Effector memory CD8-positive, alpha-beta T cell (primary cell): ENCODE results near the gene MAP2.
"Not testable (repeated sequence)": the region's sequence is repeated elsewhere in the genome, so short reads cannot be mapped to it uniquely, and the experiment has no call there.

ENCODE experiments used
- ATAC-seq: fragments of 150-1000 bp; cut with Tn5 transposase; replicated peaks from 2 replicates; pipeline ENCODE4 v1.10.0; 2021; ENCODE audit warnings: mild to moderate bottlenecking, moderate library complexity
- DNase-seq, 3 experiments: peaks; one replicate each; pipeline ENCODE4 v3.0.0; 2021
- H3K27ac Mint-ChIP-seq, 2 donors: one replicate each; pipeline ENCODE4 v1.8.0; 2022; ENCODE audit warnings: mild to moderate bottlenecking in 2 of 2, mixed read lengths in 2 of 2, moderate library complexity in 2 of 2
- H3K27me3 Mint-ChIP-seq, 2 donors: one replicate each; pipeline ENCODE4 v1.8.0; 2022; ENCODE audit warnings: mixed read lengths in 2 of 2
- H3K36me3 Mint-ChIP-seq: one replicate; pipeline ENCODE4 v1.8.0; 2022; ENCODE audit warnings: mild to moderate bottlenecking, moderate library complexity, mixed read lengths; ENCODE audit not compliant: insufficient read depth
- H3K4me1 Mint-ChIP-seq, 2 donors: one replicate each; pipeline ENCODE4 v1.8.0; 2022; ENCODE audit warnings: low read depth in 2 of 2, mixed read lengths in 2 of 2
- H3K4me3 Mint-ChIP-seq, 2 donors: one replicate each; pipeline ENCODE4 v1.8.0; 2022; ENCODE audit warnings: mild to moderate bottlenecking in 2 of 2, mixed read lengths in 2 of 2, moderate library complexity in 2 of 2
- H3K9me3 Mint-ChIP-seq, 2 donors: one replicate each; pipeline ENCODE4 v1.8.0; 2022; ENCODE audit warnings: mixed read lengths in 2 of 2

The MAP2 gene

DNA sequence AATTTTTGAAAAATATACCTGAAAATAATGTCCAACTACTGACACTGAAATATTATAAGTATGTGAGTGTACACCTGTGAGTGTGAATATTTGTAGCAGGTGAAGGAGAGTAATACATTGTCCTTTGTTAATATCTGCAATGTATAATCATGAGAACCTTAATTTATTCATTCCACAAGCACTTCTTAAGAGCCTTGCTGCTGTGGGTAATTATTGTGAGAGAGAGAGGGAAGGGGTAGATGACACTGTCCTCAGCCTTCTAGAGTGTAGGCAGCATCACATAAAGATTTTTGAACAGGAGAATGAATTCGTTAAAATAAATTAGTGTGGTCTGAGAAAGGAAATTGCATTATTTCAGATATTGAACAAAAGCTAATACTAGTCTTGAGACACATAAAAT lies 157.2 kb downstream of the MAP2 start:
- H3K4me1 Mint-ChIP-seq = peaks cover 0 to 3% of the 10 kb centered on the region in 2 donors
- H3K27me3 Mint-ChIP-seq = no peaks in the 10 kb centered on the region
- no peak for ATAC-seq
- H3K4me3 Mint-ChIP-seq = no peak overlapping the region
- no peak overlapping the region for H3K27ac Mint-ChIP-seq
- no peaks in the 10 kb centered on the region for H3K36me3 Mint-ChIP-seq
- no peak for DNase-seq
- no peaks in the 10 kb centered on the region for H3K9me3 Mint-ChIP-seq

DNA sequence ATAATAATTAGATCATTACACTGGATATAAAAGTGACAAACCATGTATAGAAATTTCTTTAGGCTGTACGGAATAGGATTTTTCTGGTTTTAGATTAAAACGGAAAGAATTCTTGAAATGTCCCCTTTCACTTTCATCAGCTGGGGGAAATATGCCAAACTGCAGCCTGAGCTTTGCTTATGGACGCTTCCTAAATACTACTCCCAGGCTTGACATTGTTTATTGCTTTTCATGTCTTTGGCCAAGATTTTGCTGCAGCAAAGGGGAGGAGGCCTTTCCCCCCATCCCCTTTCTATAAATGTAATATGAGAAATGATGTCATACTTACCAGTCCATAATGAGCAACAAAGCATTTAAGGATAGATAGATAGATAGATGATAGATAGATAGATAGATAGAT lies 158.4 kb downstream of the MAP2 start:
- H3K27me3 Mint-ChIP-seq = no peaks in the 10 kb centered on the region
- H3K4me3 Mint-ChIP-seq = no peak overlapping the region
- H3K27ac Mint-ChIP-seq = no peak overlapping the region
- no peaks in the 10 kb centered on the region for H3K9me3 Mint-ChIP-seq
- no peaks in the 10 kb centered on the region for H3K36me3 Mint-ChIP-seq
- peaks cover 0 to 3% of the 10 kb centered on the region in 2 donors for H3K4me1 Mint-ChIP-seq
- no peak for ATAC-seq
- no peak for DNase-seq

DNA sequence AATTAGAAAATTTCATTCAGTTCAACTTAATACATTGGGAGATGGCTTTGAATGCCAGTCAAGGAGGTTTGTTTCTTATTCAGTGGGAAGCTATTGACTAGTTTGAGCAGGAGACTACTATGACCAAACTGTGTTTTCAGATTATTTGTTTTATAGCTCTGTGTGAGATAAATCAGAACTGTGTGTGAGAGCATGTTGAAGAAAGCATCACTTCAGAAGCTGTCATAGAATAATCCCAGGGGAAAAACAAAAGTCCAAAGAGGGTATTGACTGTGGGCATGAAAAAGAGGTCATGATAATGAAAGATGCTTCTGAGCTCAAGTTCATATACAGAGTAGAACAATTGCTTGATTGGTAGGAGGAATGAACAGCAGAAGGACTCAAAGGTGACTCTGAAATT lies 160.6 kb downstream of the MAP2 start:
- Mint-ChIP-seq H3K9me3 (no peaks in the 10 kb centered on the region), H3K4me1 (peaks cover 0 to 2% of the 10 kb centered on the region in 2 donors), H3K27ac (no peak overlapping the region), H3K27me3 (no peaks in the 10 kb centered on the region), H3K36me3 (no peaks in the 10 kb centered on the region), H3K4me3 (no peak overlapping the region)
- ATAC-seq (no peak), DNase-seq (no peak)

DNA sequence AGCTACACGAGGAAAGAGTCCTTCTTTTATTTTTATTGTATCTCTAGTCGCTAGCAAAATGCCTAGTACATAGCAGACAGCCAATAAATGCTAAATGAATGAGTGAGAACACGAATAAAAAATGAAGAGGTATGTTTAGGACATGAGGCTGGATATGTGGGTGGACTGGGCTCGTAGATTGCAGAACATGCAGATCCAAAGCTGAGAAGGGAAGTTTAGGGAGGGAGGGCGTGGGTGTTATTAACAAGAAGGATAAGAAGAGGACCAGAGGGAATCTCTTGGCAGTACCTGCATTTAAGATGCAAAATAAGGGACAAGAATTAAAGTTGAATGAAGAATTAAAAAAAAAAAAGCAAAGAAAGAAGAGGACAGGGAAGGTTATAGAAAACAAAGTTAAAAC lies 161.1 kb downstream of the MAP2 start:
- H3K27ac Mint-ChIP-seq = no peak overlapping the region

DNA sequence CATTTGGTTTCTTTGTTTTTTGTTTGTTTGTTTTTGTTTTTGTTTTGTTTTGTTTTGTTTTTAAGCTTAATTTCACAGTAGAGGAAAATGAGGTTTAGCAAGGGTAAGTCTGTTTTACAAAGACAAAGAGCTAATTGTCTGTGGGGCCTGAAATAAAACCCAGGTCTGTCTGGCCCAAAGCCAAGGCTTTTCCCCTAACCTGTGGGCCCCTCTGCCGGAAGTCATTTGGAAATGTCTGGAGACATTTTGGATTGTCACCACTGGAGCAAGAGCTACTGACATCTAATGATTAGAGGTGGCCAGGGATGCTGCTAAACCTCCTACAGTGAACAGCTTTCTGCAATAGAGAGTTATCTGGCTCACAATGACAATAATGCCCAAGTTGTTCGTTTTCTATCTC lies 167.2 kb downstream of the MAP2 start:
- no peaks in the 10 kb centered on the region for H3K36me3 Mint-ChIP-seq
- ATAC-seq (no peak), DNase-seq (no peak)
- H3K27me3 Mint-ChIP-seq = no peaks in the 10 kb centered on the region
- H3K27ac Mint-ChIP-seq = no peak overlapping the region
- H3K4me1 Mint-ChIP-seq = no peaks in the 10 kb centered on the region
- no peaks in the 10 kb centered on the region for H3K9me3 Mint-ChIP-seq
- no peak overlapping the region for H3K4me3 Mint-ChIP-seq

More for the DNA sequence above, 161.1 kb downstream of the MAP2 start:
- DNase-seq = no peak
- H3K27me3 Mint-ChIP-seq = no peaks in the 10 kb centered on the region
- H3K36me3 Mint-ChIP-seq = no peaks in the 10 kb centered on the region
- H3K4me3 Mint-ChIP-seq = no peak overlapping the region
- no peaks in the 10 kb centered on the region for H3K9me3 Mint-ChIP-seq
- ATAC-seq = no peak
- H3K4me1 Mint-ChIP-seq = no peaks in the 10 kb centered on the region

DNA sequence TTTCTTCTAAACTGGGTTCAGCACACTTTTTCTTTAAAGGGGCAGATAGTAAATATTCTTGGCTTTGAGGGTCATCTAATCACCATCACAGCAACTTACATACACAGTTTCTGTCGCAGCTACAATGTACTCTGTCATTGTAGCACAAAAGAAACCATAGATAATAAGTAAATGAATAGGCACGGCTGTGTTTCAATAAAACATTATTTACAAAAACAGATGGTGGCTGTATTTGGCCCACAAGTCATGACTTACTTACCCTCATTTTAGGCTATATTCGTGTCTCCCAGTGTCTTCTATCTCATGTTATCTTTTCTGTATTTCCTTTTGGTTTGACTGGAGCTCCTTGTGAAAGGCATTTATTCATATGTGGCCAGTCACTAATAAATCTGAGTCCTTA lies 168.3 kb downstream of the MAP2 start:
- ATAC-seq (no peak), DNase-seq (no peak)
- Mint-ChIP-seq H3K27me3 (no peaks in the 10 kb centered on the region), H3K27ac (no peak overlapping the region), H3K9me3 (no peaks in the 10 kb centered on the region), H3K4me1 (no peaks in the 10 kb centered on the region), H3K36me3 (no peaks in the 10 kb centered on the region), H3K4me3 (no peak overlapping the region)

DNA sequence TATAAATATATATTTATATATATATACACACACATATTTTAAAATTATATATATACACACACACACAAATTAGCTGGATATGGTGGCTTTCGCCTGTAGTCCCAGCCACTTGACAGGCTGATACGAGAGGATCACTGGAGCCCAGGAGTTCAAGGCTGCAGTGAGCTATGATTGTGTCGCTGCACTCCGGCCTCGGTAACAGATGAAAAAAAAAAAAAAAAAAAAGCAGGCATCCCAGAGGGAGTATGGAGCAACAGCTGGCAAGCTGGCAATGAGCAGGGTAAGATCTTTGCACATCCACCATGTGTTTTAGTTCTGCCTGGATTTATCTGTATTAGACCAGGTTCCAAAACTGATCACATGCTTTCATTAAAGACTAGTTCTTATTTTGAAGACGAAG lies 170.1 kb downstream of the MAP2 start:
- no peak for ATAC-seq
- no peak overlapping the region for H3K27ac Mint-ChIP-seq
- no peaks in the 10 kb centered on the region for H3K27me3 Mint-ChIP-seq
- H3K4me1 Mint-ChIP-seq = no peaks in the 10 kb centered on the region
- H3K9me3 Mint-ChIP-seq = no peaks in the 10 kb centered on the region
- no peak overlapping the region for H3K4me3 Mint-ChIP-seq
- no peak for DNase-seq
- H3K36me3 Mint-ChIP-seq = no peaks in the 10 kb centered on the region

DNA sequence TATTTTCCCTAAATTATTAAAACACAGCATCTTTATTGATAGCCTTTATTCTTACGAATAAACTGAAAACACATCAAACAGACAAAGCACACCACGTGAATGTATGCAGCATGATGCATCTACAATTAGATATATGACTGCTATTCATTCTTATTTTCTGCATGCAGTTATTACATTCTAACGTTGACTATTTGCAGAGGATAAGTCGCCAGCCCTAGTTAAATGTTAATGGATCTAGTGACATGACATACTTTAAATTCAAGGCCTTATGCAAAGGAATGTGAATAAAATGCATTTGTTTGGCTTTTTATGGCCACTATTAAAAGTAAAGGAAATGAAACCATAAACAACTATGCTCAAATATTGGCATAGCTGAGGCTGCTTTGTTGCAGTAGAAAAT lies 172.4 kb downstream of the MAP2 start:
- Mint-ChIP-seq H3K27me3 (no peaks in the 10 kb centered on the region), H3K27ac (no peak overlapping the region), H3K4me1 (no peaks in the 10 kb centered on the region), H3K36me3 (no peaks in the 10 kb centered on the region), H3K9me3 (no peaks in the 10 kb centered on the region), H3K4me3 (no peak overlapping the region)
- DNase-seq = no peak
- no peak for ATAC-seq

DNA sequence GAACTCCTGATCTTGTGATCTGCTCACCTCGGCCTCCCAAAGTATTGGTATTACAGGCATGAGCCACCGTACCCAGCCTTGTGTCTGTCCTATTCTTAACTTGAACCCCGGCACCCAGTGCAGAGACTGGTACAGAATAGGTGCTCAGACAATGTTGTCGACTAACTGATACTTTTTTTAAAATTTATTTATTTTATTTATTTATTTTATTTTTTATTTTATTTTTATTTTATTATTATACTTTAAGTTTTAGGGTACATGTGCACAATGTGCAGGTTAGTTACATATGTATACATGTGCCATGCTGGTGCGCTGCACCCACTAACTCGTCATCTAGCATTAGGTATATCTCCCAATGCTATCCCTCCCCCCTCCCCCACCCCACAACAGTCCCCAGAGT lies 174.4 kb downstream of the MAP2 start:
- not testable (repeated sequence) for H3K36me3 Mint-ChIP-seq, H3K27ac Mint-ChIP-seq, DNase-seq, H3K9me3 Mint-ChIP-seq, H3K27me3 Mint-ChIP-seq, ATAC-seq, H3K4me3 Mint-ChIP-seq, H3K4me1 Mint-ChIP-seq

DNA sequence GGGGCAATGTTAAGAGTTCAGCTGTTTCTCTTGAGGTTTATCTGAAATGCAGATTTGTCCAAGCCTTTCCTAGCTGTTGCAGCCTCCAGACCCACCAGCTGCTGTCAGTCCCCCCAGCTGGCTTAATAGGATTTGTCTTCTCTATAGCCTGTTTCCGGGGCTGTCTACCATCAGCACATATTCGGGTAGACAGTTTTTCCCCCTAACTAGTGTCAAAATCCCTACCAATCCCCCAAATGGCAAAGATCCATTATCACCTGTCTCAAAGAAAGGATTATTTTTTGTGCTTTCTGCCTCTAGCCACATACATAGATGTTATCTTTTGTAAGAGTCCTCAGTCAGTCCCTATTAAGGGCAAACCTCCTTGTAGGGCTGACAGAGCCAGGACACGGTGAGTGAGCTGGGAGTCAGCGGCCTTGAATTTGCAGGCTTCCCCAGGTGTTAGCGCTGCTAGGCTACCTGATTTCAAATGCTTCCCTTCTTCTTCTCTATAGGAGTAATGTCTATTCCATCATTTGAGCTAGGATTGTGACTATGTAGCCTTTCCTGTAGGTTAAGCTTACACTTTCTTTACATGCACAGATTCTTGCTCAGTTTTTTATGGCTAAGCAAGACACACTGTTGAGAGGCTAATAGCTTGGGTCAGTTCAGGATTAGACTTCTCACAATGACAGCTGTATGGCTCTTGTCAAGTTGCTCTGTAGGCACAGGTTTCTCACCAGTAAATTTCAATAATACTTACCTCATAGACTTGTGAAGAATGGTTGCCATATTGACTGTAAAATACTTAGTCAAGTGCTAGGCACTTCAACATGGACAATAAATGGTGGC lies 176.7 kb downstream of the MAP2 start:
- Mint-ChIP-seq H3K9me3 (peaks cover 0 to 3% of the 10 kb centered on the region in 2 donors), H3K4me1 (no peaks in the 10 kb centered on the region), H3K27me3 (no peaks in the 10 kb centered on the region), H3K4me3 (no peak overlapping the region), H3K36me3 (no peaks in the 10 kb centered on the region), H3K27ac (no peak overlapping the region)
- DNase-seq (no peak), ATAC-seq (no peak)

DNA sequence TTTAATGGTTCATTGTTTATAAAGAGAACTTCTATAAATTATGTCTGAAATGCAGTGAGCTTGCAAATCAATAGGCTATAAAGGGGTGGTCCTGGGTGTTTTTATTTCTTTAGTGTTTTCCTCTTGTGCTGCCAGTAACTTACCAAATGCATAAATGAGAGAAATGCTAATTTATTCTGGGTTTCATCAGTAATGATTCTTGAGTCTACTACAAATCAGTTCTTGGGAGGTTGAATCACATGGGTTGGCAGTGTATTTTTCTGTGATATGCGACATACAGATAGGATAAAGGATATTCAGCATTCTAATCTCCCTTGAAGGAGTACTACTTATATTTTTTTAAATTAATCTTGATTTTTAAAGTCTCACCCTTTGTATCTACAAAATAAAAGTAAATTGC lies 177.7 kb downstream of the MAP2 start:
- Mint-ChIP-seq H3K4me3 (no peak overlapping the region), H3K4me1 (no peaks in the 10 kb centered on the region), H3K27ac (no peak overlapping the region), H3K36me3 (no peaks in the 10 kb centered on the region), H3K9me3 (peaks cover 0 to 3% of the 10 kb centered on the region in 2 donors), H3K27me3 (no peaks in the 10 kb centered on the region)
- DNase-seq (no peak), ATAC-seq (no peak)

DNA sequence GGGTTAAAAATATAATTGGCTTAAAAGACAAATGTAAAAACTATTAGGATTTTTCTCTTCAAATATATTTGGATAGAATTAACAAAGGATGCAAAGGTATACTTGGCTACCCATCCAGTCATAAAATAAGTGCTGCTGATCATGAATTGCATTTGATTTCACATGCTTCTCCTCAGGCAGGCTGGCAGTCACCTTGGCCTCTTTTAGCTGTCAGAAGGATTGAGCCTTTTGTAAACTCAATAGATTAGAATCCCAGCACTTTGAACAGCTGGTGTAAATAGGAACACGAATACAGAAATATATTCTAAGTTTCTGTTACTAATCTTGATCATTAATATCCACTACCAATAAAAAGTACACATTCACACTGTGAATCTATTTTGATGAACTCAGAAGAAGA lies 178.4 kb downstream of the MAP2 start:
- Mint-ChIP-seq H3K4me1 (no peaks in the 10 kb centered on the region), H3K36me3 (no peaks in the 10 kb centered on the region), H3K27me3 (no peaks in the 10 kb centered on the region), H3K9me3 (peaks cover 0 to 3% of the 10 kb centered on the region in 2 donors), H3K27ac (no peak overlapping the region), H3K4me3 (no peak overlapping the region)
- ATAC-seq (no peak), DNase-seq (no peak)

DNA sequence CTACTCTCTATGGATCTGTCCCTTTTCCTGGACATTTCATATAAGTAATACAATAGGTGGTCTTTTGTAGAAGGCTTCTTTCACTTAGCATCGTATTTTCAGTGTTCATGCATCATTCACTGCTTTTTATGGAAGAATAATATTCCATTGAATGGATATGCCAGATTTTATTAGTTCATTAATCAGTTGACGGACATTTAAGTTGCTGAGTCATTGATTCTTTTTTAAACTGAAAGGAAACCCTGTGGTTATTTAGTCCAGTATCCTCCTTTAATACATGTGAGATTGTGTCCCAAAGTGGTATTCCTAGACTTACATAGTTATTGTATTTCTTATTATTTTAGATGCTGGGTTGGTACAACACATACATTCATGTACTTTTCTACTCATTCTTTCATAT lies 185.7 kb downstream of the MAP2 start:
- Mint-ChIP-seq H3K36me3 (no peaks in the 10 kb centered on the region), H3K4me1 (no peaks in the 10 kb centered on the region), H3K4me3 (no peak overlapping the region), H3K27me3 (no peaks in the 10 kb centered on the region), H3K9me3 (no peaks in the 10 kb centered on the region), H3K27ac (no peak overlapping the region)
- no peak for DNase-seq
- no peak for ATAC-seq

DNA sequence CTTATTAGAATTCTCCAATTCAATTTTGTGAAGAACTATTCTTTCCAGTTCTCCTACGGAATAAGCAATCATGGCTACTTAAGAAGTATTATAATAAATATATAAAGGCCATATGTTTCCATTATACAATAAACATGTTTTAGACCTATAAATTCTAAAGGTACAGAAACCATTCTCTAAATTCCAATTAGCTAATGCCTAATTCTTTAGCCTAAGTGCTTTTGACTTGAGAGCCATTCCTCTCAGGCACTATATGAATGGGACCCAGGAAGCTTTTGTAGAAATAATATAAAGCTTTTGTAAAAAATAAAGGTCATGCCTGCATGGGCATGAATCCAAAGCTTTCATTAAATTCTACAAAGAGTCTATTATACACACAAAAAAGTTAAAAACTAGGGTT lies 186.8 kb downstream of the MAP2 start:
- H3K4me1 Mint-ChIP-seq = no peaks in the 10 kb centered on the region
- no peak for ATAC-seq
- peaks cover 0 to 1% of the 10 kb centered on the region in 2 donors for H3K9me3 Mint-ChIP-seq
- no peaks in the 10 kb centered on the region for H3K36me3 Mint-ChIP-seq
- no peaks in the 10 kb centered on the region for H3K27me3 Mint-ChIP-seq
- no peak overlapping the region for H3K4me3 Mint-ChIP-seq
- H3K27ac Mint-ChIP-seq = no peak overlapping the region
- DNase-seq = no peak
